HG02678 (cell line): Measurements from ENCODE around the gene FGFR2.

Experiments
- ATAC-seq: cut with Tn5 transposase; IDR thresholded peaks from one replicate; pipeline ENCODE4 v1.9.1; 2021; ENCODE audit warnings: mild to moderate bottlenecking, moderate library complexity; ENCODE audit not compliant: unreplicated experiment

FGFR2 gene

GRCh38 chr10:121591186-121591585 is 7.1 kb downstream of the FGFR2 start:
- no peak for ATAC-seq

- ATAC-seq: no peak
These were observed 7.5 kb downstream of the FGFR2 start for GRCh38 chr10:121590772-121591171.

- no peak for ATAC-seq
These were observed 8.7 kb downstream of the FGFR2 start for GRCh38 chr10:121589553-121589952.

- ATAC-seq: no peak
These were observed 14.4 kb downstream of the FGFR2 start for GRCh38 chr10:121583857-121584256.

- ATAC-seq: no peak
These were observed 15.0 kb downstream of the FGFR2 start for GRCh38 chr10:121583258-121583657.

- no peak for ATAC-seq
These were observed 17.7 kb downstream of the FGFR2 start for GRCh38 chr10:121580276-121581116.

- no peak for ATAC-seq
These were observed 18.6 kb downstream of the FGFR2 start for GRCh38 chr10:121579656-121580055.

GRCh38 chr10:121578965-121579364 is 19.3 kb downstream of the FGFR2 start:
- ATAC-seq: no peak

- no peak for ATAC-seq
These were observed 19.9 kb downstream of the FGFR2 start for GRCh38 chr10:121578298-121578697.

- no peak for ATAC-seq
These were observed 20.7 kb downstream of the FGFR2 start for GRCh38 chr10:121577568-121577967.

GRCh38 chr10:121576139-121576538 is 22.1 kb downstream of the FGFR2 start:
- no peak for ATAC-seq

- no peak for ATAC-seq
These were observed 23.6 kb downstream of the FGFR2 start for GRCh38 chr10:121574519-121575166.

GRCh38 chr10:121573538-121573941 is 24.7 kb downstream of the FGFR2 start:
- ATAC-seq: no peak

- no peak for ATAC-seq
These were observed 25.2 kb downstream of the FGFR2 start for GRCh38 chr10:121572859-121573537.

- no peak for ATAC-seq
These were observed 27.9 kb downstream of the FGFR2 start for GRCh38 chr10:121570315-121570714.

GRCh38 chr10:121568275-121568674 is 30.0 kb downstream of the FGFR2 start:
- ATAC-seq: no peak

GRCh38 chr10:121567569-121567968 is 30.7 kb downstream of the FGFR2 start:
- no peak for ATAC-seq

GRCh38 chr10:121566755-121567154 is 31.5 kb downstream of the FGFR2 start:
- no peak for ATAC-seq

- ATAC-seq: no peak
These were observed 38.8 kb downstream of the FGFR2 start for GRCh38 chr10:121559326-121560026.

GRCh38 chr10:121558238-121558637 is 40.0 kb downstream of the FGFR2 start:
- ATAC-seq: no peak

- no peak for ATAC-seq
These were observed 41.2 kb downstream of the FGFR2 start for GRCh38 chr10:121556918-121557573.
